Type B pancreatic cell (in vitro differentiated cells): Measurements from ENCODE around the gene CAPN14. TPM values are rescaled to one million over a fixed set of nuclear protein-coding genes. Genes with fewer than 3 reads are reported as not detected.
A peak's percentile ranks its signal among the peaks of the same experiment; 100 is the strongest.

Experiments
- DNase-seq: peaks from one replicate; pipeline ENCODE4 v3.0.0; 2021; ENCODE audit warnings: mixed read lengths; ENCODE audit not compliant: unreplicated experiment; ENCODE audit errors: extremely low spot score
- H3K27ac Mint-ChIP-seq: 2 replicates; pipeline ENCODE4 v1.8.0; 2021; ENCODE audit warnings: mild to moderate bottlenecking, mixed read lengths
- H3K27me3 Mint-ChIP-seq: 2 replicates; pipeline ENCODE4 v1.8.0; 2021; ENCODE audit warnings: mixed read lengths
- H3K36me3 Mint-ChIP-seq: 2 replicates; pipeline ENCODE4 v1.8.0; 2021; ENCODE audit warnings: mixed read lengths
- H3K4me1 Mint-ChIP-seq: one replicate; pipeline ENCODE4 v1.8.0; 2021; ENCODE audit warnings: mixed read lengths; ENCODE audit not compliant: unreplicated experiment
- H3K4me3 Mint-ChIP-seq: 2 replicates; pipeline ENCODE4 v1.8.0; 2021; ENCODE audit warnings: mild to moderate bottlenecking, mixed read lengths
- H3K9me3 Mint-ChIP-seq: 2 replicates; pipeline ENCODE4 v1.8.0; 2021; ENCODE audit warnings: mixed read lengths
- CTCF ChIP-seq: fragments of 200-600 bp; sonication (generic); conservative IDR thresholded peaks from 2 replicates; pipeline ENCODE4 v1.5.0; 2021; ENCODE audit warnings: antibody characterized with exemption, mild to moderate bottlenecking
- total RNA-seq: library from RNA; stranded (reverse); gene quantifications from 2 replicates; pipeline ENCODE4 v1.2.1, GENCODE V29; 2021; ENCODE audit warnings: low replicate concordance

The CAPN14 gene
- total RNA-seq, 1 donor from 2014 or later = 0.39 TPM

- no peaks in the 10 kb centered on the region for H3K36me3 Mint-ChIP-seq
- no peaks in the 10 kb centered on the region for H3K4me1 Mint-ChIP-seq
- DNase-seq = no peak
- TF ChIP-seq CTCF = no peak
- H3K9me3 Mint-ChIP-seq = no peaks in the 10 kb centered on the region
- peaks cover 55% of the 10 kb centered on the region for H3K27me3 Mint-ChIP-seq
- no peak overlapping the region for H3K4me3 Mint-ChIP-seq
- no peak overlapping the region for H3K27ac Mint-ChIP-seq
These were observed 10.4 kb upstream of the CAPN14 start for GRCh38 chr2:31227711-31228125.

- no peaks in the 10 kb centered on the region for H3K4me1 Mint-ChIP-seq
- H3K36me3 Mint-ChIP-seq = no peaks in the 10 kb centered on the region
- no peak for DNase-seq
- H3K4me3 Mint-ChIP-seq = no peak overlapping the region
- peaks cover 61% of the 10 kb centered on the region for H3K27me3 Mint-ChIP-seq
- no peak for TF ChIP-seq CTCF
- no peak overlapping the region for H3K27ac Mint-ChIP-seq
- H3K9me3 Mint-ChIP-seq = no peaks in the 10 kb centered on the region
These were observed 9.8 kb upstream of the CAPN14 start for GRCh38 chr2:31227110-31227509.

- H3K27ac Mint-ChIP-seq = no peak overlapping the region
- no peaks in the 10 kb centered on the region for H3K9me3 Mint-ChIP-seq
- no peaks in the 10 kb centered on the region for H3K36me3 Mint-ChIP-seq
- TF ChIP-seq CTCF = no peak
- DNase-seq = no peak
- no peak overlapping the region for H3K4me3 Mint-ChIP-seq
- H3K4me1 Mint-ChIP-seq = no peaks in the 10 kb centered on the region
- H3K27me3 Mint-ChIP-seq = peaks cover 69% of the 10 kb centered on the region
These were observed 9.0 kb upstream of the CAPN14 start for GRCh38 chr2:31226266-31226665.

GRCh38 chr2:31223749-31224148, 6.4 kb upstream of the CAPN14 start:
- DNase-seq = peak; percentile 18
- H3K4me1 Mint-ChIP-seq = no peaks in the 10 kb centered on the region
- H3K4me3 Mint-ChIP-seq = no peak overlapping the region
- no peaks in the 10 kb centered on the region for H3K36me3 Mint-ChIP-seq
- H3K27me3 Mint-ChIP-seq = peaks cover 73% of the 10 kb centered on the region
- no peak for TF ChIP-seq CTCF
- no peak overlapping the region for H3K27ac Mint-ChIP-seq
- H3K9me3 Mint-ChIP-seq = no peaks in the 10 kb centered on the region

GRCh38 chr2:31223026-31223425, 5.7 kb upstream of the CAPN14 start:
- Mint-ChIP-seq H3K9me3 (no peaks in the 10 kb centered on the region), H3K27me3 (peaks cover 79% of the 10 kb centered on the region), H3K4me3 (no peak overlapping the region), H3K4me1 (no peaks in the 10 kb centered on the region), H3K36me3 (no peaks in the 10 kb centered on the region), H3K27ac (no peak overlapping the region)
- TF ChIP-seq CTCF = no peak
- peak; percentile 1 for DNase-seq

GRCh38 chr2:31222071-31222470, 4.8 kb upstream of the CAPN14 start:
- no peak for DNase-seq
- no peak for TF ChIP-seq CTCF
- Mint-ChIP-seq H3K27ac (no peak overlapping the region), H3K36me3 (no peaks in the 10 kb centered on the region), H3K9me3 (no peaks in the 10 kb centered on the region), H3K4me3 (no peak overlapping the region), H3K27me3 (peaks cover 80% of the 10 kb centered on the region), H3K4me1 (no peaks in the 10 kb centered on the region)
